H1 (cell line): ENCODE results near the gene LY6G5B. TPM values are rescaled to one million over a fixed set of nuclear protein-coding genes. Genes with fewer than 3 reads are reported as not detected.

ENCODE experiments used
- KDM1A ChIP-seq: fragments of 200-600, 300-600 bp; sonication (generic); IDR thresholded peaks from 2 replicates; pipeline ENCODE4 v1.7.1; 2016; ENCODE audit warnings: mild to moderate bottlenecking, low read length, borderline replicate concordance
- POLR2A ChIP-seq, 2 experiments: IDR thresholded peaks; 1 replicate in 1 of 2; 2 replicates in 1 of 2; pipeline ENCODE4 v1.6.1; 2011; ENCODE audit warnings: low read depth in 2 of 2, low read length in 2 of 2, mild to moderate bottlenecking in 2 of 2; ENCODE audit errors: control extremely low read depth in 1 of 2
- SRF ChIP-seq: IDR thresholded peaks from 2 replicates; pipeline ENCODE4 v1.6.1; 2011; ENCODE audit warnings: mild to moderate bottlenecking, low read depth, low read length, moderate library complexity
- YY1 ChIP-seq: IDR thresholded peaks from 2 replicates; pipeline ENCODE4 v1.6.1; 2011; ENCODE audit warnings: low read depth, mild to moderate bottlenecking, low read length
- polyA plus RNA-seq, 7 experiments: library from polyadenylated mRNA; depleted of rRNA in 3 of 7; stranded (reverse) in 5 of 7; unstranded in 2 of 7; fragments of >200 nt in 5 of 7; fragments of 200-250 nt in 2 of 7; gene quantifications; 1 replicate in 5 of 7; 2 replicates in 1 of 7; 4 replicates in 1 of 7; pipeline versions ENCODE4 v1.2.1 to v1.2.3, GENCODE V29; 2011 to 2013; ENCODE audit warnings: missing spikeins in 2 of 7, mixed read lengths in 2 of 7
- total RNA-seq: library from RNA; stranded (reverse); fragmentation: NEBNext Ultra II Directional; extraction: Animal tissue kit (Norgen Biotek cat#: 25700); gene quantifications from 2 replicates; pipeline ENCODE4 v1.2.1, GENCODE V29; 2021
- TF ChIP-seq, protein P1 (sequence below): fragments of 300-600 bp; sonication (generic); IDR thresholded peaks from 2 replicates; pipeline ENCODE4 v1.7.1; 2012; ENCODE audit warnings: low read length, moderate library complexity, mild to moderate bottlenecking, inconsistent platforms; ENCODE audit not compliant: insufficient replicate concordance

LY6G5B gene
- total and polyA plus RNA-seq, 2 of the 8 experiments (the other 6 are each of a cell fraction or from before 2014, with no cell fraction given) = 10.6 to 12.6 TPM

DNA sequence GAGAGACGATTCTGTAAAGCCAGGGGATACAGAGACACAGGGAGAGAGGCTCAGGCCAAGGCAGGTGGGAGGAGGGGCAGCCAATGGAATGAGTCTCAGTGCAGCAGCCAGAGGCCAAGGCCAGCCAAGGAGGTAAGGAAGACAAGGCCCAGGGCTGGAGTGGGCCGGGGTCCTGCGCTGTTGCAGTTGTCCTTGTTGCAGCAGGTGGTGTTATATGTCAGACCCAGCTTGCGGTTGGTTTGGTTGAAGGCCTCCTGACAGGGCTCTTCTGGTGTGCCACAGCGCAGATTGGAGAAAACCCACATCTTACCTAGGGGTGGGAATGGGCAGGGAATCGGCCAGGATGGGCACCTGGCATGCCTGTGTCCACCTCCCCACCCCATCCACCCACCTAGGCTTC is 49.2 kb downstream of the LY6G5B start (continued):
- TF ChIP-seq, protein P1, sequence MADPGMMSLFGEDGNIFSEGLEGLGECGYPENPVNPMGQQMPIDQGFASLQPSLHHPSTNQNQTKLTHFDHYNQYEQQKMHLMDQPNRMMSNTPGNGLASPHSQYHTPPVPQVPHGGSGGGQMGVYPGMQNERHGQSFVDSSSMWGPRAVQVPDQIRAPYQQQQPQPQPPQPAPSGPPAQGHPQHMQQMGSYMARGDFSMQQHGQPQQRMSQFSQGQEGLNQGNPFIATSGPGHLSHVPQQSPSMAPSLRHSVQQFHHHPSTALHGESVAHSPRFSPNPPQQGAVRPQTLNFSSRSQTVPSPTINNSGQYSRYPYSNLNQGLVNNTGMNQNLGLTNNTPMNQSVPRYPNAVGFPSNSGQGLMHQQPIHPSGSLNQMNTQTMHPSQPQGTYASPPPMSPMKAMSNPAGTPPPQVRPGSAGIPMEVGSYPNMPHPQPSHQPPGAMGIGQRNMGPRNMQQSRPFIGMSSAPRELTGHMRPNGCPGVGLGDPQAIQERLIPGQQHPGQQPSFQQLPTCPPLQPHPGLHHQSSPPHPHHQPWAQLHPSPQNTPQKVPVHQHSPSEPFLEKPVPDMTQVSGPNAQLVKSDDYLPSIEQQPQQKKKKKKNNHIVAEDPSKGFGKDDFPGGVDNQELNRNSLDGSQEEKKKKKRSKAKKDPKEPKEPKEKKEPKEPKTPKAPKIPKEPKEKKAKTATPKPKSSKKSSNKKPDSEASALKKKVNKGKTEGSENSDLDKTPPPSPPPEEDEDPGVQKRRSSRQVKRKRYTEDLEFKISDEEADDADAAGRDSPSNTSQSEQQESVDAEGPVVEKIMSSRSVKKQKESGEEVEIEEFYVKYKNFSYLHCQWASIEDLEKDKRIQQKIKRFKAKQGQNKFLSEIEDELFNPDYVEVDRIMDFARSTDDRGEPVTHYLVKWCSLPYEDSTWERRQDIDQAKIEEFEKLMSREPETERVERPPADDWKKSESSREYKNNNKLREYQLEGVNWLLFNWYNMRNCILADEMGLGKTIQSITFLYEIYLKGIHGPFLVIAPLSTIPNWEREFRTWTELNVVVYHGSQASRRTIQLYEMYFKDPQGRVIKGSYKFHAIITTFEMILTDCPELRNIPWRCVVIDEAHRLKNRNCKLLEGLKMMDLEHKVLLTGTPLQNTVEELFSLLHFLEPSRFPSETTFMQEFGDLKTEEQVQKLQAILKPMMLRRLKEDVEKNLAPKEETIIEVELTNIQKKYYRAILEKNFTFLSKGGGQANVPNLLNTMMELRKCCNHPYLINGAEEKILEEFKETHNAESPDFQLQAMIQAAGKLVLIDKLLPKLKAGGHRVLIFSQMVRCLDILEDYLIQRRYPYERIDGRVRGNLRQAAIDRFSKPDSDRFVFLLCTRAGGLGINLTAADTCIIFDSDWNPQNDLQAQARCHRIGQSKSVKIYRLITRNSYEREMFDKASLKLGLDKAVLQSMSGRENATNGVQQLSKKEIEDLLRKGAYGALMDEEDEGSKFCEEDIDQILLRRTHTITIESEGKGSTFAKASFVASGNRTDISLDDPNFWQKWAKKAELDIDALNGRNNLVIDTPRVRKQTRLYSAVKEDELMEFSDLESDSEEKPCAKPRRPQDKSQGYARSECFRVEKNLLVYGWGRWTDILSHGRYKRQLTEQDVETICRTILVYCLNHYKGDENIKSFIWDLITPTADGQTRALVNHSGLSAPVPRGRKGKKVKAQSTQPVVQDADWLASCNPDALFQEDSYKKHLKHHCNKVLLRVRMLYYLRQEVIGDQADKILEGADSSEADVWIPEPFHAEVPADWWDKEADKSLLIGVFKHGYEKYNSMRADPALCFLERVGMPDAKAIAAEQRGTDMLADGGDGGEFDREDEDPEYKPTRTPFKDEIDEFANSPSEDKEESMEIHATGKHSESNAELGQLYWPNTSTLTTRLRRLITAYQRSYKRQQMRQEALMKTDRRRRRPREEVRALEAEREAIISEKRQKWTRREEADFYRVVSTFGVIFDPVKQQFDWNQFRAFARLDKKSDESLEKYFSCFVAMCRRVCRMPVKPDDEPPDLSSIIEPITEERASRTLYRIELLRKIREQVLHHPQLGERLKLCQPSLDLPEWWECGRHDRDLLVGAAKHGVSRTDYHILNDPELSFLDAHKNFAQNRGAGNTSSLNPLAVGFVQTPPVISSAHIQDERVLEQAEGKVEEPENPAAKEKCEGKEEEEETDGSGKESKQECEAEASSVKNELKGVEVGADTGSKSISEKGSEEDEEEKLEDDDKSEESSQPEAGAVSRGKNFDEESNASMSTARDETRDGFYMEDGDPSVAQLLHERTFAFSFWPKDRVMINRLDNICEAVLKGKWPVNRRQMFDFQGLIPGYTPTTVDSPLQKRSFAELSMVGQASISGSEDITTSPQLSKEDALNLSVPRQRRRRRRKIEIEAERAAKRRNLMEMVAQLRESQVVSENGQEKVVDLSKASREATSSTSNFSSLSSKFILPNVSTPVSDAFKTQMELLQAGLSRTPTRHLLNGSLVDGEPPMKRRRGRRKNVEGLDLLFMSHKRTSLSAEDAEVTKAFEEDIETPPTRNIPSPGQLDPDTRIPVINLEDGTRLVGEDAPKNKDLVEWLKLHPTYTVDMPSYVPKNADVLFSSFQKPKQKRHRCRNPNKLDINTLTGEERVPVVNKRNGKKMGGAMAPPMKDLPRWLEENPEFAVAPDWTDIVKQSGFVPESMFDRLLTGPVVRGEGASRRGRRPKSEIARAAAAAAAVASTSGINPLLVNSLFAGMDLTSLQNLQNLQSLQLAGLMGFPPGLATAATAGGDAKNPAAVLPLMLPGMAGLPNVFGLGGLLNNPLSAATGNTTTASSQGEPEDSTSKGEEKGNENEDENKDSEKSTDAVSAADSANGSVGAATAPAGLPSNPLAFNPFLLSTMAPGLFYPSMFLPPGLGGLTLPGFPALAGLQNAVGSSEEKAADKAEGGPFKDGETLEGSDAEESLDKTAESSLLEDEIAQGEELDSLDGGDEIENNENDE = no peak
- TF ChIP-seq POLR2A (IDR thresholded peaks at IDR 0.05; ENCODE audit: control extremely low read depth in 1 of 2, low read depth in 2 of 2, low read length in 2 of 2) = no peak
- TF ChIP-seq YY1 = no peak
- TF ChIP-seq KDM1A = no peak
- TF ChIP-seq SRF = no peak
